ENCODE data around the gene ZNF22. TPM values are rescaled to one million over a fixed set of nuclear protein-coding genes. Genes with fewer than 3 reads are reported as not detected.

The ZNF22 gene
- total and polyA plus RNA-seq, 8 donors = 12.6 to 21.8 (median 19.4) TPM

DNA sequence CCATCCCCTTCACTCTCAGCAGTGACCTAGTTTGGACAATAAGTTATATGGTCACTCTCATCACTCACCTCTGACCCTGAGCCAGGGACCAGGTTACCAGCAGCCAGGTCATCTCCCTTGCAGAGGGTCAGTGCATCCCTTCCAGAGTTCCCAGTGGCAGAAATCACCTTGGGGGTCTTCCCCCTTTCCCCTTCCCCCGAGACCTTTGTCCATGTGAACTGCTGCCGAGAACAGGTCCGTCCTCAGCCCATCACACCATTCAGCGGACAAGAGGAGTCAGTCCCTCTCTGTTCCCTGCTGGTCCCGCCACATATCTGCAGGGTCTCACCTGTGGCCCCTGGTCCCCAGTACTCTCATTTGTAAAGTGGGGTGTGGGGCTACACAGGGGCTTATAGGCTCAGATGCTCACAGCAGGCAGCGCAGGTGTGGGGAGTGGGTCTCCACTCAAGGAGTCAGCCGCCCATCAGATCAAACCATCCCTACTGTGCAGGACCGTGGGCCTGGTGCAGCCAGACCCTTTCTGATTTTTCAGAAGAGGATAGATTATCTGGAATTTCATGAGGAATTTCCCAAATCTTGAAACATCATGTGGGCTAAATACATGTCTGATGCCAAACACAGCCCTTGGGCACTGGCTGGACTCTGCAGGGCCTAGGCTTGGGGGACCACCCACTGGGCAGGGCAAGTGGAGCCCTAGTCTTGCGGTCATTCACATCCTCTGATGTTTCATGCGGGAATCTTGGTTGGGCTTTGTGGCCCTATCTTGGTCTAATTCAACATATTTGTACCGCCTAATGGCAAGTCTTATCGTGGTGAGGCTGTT, 28.6 kb upstream of the ZNF22 start:
- Histone ChIP-seq H3K27me3 (no peaks in the 10 kb centered on the region), H3K4me1 (peaks cover 8 to 16% (median 13%) of the 10 kb centered on the region in 3 donors), H3K4me3 (no peak overlapping the region), H3K36me3 (peaks cover 0 to 15% (median 2%) of the 10 kb centered on the region in 3 donors), H3K9me3 (no peaks in the 10 kb centered on the region), H3K27ac (peak overlapping the region in 1 of 4 donors; percentile 97)
- FAIRE-seq = no peak
- no peak for ATAC-seq
- 94 to 96% methylated on average over 12 of the region's 12 CpGs for WGBS, 2 donors
- TF ChIP-seq, protein P1, sequence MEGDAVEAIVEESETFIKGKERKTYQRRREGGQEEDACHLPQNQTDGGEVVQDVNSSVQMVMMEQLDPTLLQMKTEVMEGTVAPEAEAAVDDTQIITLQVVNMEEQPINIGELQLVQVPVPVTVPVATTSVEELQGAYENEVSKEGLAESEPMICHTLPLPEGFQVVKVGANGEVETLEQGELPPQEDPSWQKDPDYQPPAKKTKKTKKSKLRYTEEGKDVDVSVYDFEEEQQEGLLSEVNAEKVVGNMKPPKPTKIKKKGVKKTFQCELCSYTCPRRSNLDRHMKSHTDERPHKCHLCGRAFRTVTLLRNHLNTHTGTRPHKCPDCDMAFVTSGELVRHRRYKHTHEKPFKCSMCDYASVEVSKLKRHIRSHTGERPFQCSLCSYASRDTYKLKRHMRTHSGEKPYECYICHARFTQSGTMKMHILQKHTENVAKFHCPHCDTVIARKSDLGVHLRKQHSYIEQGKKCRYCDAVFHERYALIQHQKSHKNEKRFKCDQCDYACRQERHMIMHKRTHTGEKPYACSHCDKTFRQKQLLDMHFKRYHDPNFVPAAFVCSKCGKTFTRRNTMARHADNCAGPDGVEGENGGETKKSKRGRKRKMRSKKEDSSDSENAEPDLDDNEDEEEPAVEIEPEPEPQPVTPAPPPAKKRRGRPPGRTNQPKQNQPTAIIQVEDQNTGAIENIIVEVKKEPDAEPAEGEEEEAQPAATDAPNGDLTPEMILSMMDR (IDR thresholded peaks at IDR 0.05) = no peak
- peak in 2 of 6 donors; percentile 40 to 70 for DNase-seq
- intact Hi-C loops (cut with DNase I) = loop anchor here in 1 of 3 donors (5.0 kb wide), 1 partner anchor 40 kb away; no protein-coding TSS in a partner anchor

- Histone ChIP-seq H3K27me3 (no peaks in the 10 kb centered on the region), H3K27ac (peak overlapping the region; percentile 2 to 97 (median 28)), H3K36me3 (peaks cover 0 to 21% (median 6%) of the 10 kb centered on the region in 3 donors), H3K4me1 (peaks cover 8 to 16% (median 13%) of the 10 kb centered on the region in 3 donors), H3K9me3 (no peaks in the 10 kb centered on the region), H3K4me3 (no peak overlapping the region)
- intact Hi-C loops (cut with DNase I) = loop anchor here in 1 of 3 donors (5.0 kb wide), 1 partner anchor 41 kb away; no protein-coding TSS in a partner anchor
- TF ChIP-seq, protein P1 (IDR thresholded peaks at IDR 0.05) = no peak
- no peak for FAIRE-seq
- ATAC-seq = no peak
- DNase-seq = peak in 3 of 6 donors; percentile 55 to 77 (median 64)
- 79 to 91% methylated on average over 6 of the region's 6 CpGs for WGBS, 2 donors
Observed at GRCh38 chr10:44972874-44973306, 27.8 kb upstream of the ZNF22 start.

DNA sequence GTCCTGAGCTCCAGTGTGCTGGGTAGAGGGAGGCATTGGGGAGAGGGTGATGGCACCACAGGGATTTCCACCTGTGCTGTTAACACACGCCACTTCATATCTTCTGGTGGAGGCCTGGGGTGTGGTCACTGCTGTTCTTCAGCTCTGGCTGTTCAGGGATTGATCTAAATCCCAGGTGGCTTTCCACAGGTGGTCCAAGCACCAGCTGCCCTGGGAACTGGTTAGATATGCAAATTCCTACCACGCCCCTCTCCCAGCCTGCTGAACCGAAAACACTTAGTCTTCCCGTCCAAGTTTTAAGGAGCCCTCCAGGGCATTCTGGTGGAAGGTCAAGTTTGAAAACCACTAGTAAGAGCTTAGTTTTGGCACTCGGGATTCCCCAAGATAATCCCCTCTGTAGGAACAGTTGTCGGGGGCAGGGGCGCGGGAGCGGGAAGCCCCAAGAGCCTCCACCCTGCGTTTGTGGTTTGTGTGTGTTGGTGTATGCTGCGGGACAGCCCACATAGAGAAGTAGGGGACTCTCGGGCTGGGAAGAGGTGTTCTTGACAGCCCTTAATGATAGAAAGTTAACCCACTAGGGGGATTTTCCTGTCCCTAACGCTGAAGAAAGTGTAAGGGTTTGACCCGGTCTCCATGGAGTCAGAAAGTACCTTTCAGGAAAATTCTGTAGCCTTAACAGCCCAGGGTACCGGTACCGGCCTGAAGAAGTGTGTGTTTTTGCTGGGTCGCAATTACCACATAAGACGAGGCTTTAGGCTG, 27.2 kb upstream of the ZNF22 start:
- no peaks in the 10 kb centered on the region for H3K9me3 ChIP-seq
- peak in 4 of 6 donors; percentile 27 to 73 (median 50) for DNase-seq
- intact Hi-C loops (cut with DNase I) = loop anchor here in 2 of 3 donors (2.0 to 5.0 kb wide), 2 partner anchors 41 kb away; no protein-coding TSS in a partner anchor
- no peak for ATAC-seq
- WGBS, 2 donors = 70 to 75% methylated on average over 18 of the region's 18 CpGs
- H3K27me3 ChIP-seq = no peaks in the 10 kb centered on the region
- H3K4me1 ChIP-seq = peaks cover 8 to 16% (median 13%) of the 10 kb centered on the region in 3 donors
- H3K4me3 ChIP-seq = no peak overlapping the region
- TF ChIP-seq, protein P1 (IDR thresholded peaks at IDR 0.05) = no peak
- peak overlapping the region; percentile 22 to 97 (median 83) for H3K27ac ChIP-seq
- peaks cover 0 to 21% (median 6%) of the 10 kb centered on the region in 3 donors for H3K36me3 ChIP-seq
- no peak for FAIRE-seq

DNA sequence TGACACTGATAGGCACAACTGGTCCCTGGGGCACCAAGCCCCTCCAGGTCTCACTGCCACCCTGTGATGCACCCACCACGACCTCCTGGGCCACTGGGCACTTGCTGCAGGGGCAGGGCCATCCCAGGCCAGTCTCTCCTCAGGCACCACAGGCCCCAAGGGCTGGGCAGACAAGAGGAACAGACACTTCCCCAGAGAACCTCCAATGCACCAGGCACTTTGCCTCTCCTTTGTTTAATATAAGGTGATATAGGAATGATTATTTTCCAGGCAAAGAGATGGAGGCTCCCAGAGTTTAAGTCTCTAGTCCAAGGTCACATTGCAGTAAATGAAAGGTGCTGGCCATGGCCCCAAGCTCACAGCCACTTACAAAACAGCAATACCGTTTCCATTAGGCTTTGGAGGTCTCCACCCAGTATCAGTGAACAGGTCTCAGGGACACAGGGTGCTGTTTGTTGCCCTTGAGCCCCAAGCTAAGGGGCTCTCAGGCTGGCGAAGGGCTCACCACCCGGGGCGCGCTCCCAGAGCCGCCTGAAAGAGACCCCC, 26.6 kb upstream of the ZNF22 start:
- no peaks in the 10 kb centered on the region for H3K27me3 ChIP-seq
- 38 to 46% methylated on average over 7 of the region's 7 CpGs for WGBS, 2 donors
- FAIRE-seq (no peak), ATAC-seq (peak in 1 of 4 donors; percentile 0), DNase-seq (peak in 4 of 6 donors; percentile 36 to 82 (median 69))
- peaks cover 0 to 21% (median 6%) of the 10 kb centered on the region in 3 donors for H3K36me3 ChIP-seq
- peak overlapping the region; percentile 71 to 97 (median 88) for H3K27ac ChIP-seq
- no peaks in the 10 kb centered on the region for H3K9me3 ChIP-seq
- intact Hi-C loops (cut with DNase I) = loop anchor here in 2 of 3 donors (2.0 to 5.0 kb wide), 2 partner anchors 41 to 42 kb away; no protein-coding TSS in a partner anchor
- TF ChIP-seq, protein P1 (IDR thresholded peaks at IDR 0.05) = no peak
- peaks cover 11 to 20% (median 17%) of the 10 kb centered on the region in 3 donors for H3K4me1 ChIP-seq
- H3K4me3 ChIP-seq = peak overlapping the region in 2 of 4 donors; percentile 26 to 97
